Liver (tissue), 3 donors: Measurements from ENCODE around the gene CRYBG1.

Source experiments
- FOXA1 ChIP-seq: IDR thresholded peaks from 2 replicates; pipeline ENCODE4 v1.6.1; 2016; ENCODE audit warnings: antibody characterized with exemption
- GABPA ChIP-seq, 2 donors: IDR thresholded peaks in 1 of 2; conservative IDR thresholded peaks in 1 of 2; 2 replicates each; pipeline ENCODE4 v1.6.1; 2016; ENCODE audit warnings: antibody characterized with exemption in 2 of 2, mild to moderate bottlenecking in 1 of 2, moderate library complexity in 1 of 2
- HNF4A ChIP-seq, 2 donors: conservative IDR thresholded peaks; 2 replicates each; pipeline ENCODE4 v1.6.1; 2016; ENCODE audit warnings: antibody characterized with exemption in 2 of 2, mild to moderate bottlenecking in 2 of 2
- HNF4G ChIP-seq: IDR thresholded peaks from 2 replicates; pipeline ENCODE4 v1.6.1; 2016; ENCODE audit warnings: antibody characterized with exemption
- JUND ChIP-seq, 2 donors: IDR thresholded peaks; 2 replicates each; pipeline ENCODE4 v1.6.1; 2016; ENCODE audit warnings: antibody characterized with exemption in 2 of 2
- RAD21 ChIP-seq, 2 donors: IDR thresholded peaks; 2 replicates each; pipeline ENCODE4 v1.6.1; 2016; ENCODE audit warnings: antibody characterized with exemption in 2 of 2, mild to moderate bottlenecking in 2 of 2
- SP1 ChIP-seq: IDR thresholded peaks from 2 replicates; pipeline ENCODE4 v1.6.1; 2018; ENCODE audit warnings: antibody characterized with exemption, mild to moderate bottlenecking
- TAF1 ChIP-seq: conservative IDR thresholded peaks from 2 replicates; pipeline ENCODE4 v1.6.1; 2016; ENCODE audit warnings: antibody characterized with exemption, mild to moderate bottlenecking
- YY1 ChIP-seq: IDR thresholded peaks from 2 replicates; pipeline ENCODE4 v1.6.1; 2016; ENCODE audit warnings: antibody characterized with exemption, mild to moderate bottlenecking
- TF ChIP-seq, protein P1 (sequence below): fragments of 150-350 bp; IDR thresholded peaks from 2 replicates; pipeline ENCODE4 v1.5.1; 2017; ENCODE audit warnings: improper control_type of control experiment, low read depth, low read length; ENCODE audit not compliant: missing input control
- TF ChIP-seq, protein P2 (sequence below): IDR thresholded peaks from 2 replicates; pipeline ENCODE4 v1.6.1; 2016; ENCODE audit warnings: antibody characterized with exemption
- TF ChIP-seq, protein P3 (sequence below): IDR thresholded peaks from 2 replicates; pipeline ENCODE4 v1.6.1; 2016; ENCODE audit warnings: antibody characterized with exemption, mild to moderate bottlenecking
- donor health status: healthy.
- donor health status: healthy.

DNA sequence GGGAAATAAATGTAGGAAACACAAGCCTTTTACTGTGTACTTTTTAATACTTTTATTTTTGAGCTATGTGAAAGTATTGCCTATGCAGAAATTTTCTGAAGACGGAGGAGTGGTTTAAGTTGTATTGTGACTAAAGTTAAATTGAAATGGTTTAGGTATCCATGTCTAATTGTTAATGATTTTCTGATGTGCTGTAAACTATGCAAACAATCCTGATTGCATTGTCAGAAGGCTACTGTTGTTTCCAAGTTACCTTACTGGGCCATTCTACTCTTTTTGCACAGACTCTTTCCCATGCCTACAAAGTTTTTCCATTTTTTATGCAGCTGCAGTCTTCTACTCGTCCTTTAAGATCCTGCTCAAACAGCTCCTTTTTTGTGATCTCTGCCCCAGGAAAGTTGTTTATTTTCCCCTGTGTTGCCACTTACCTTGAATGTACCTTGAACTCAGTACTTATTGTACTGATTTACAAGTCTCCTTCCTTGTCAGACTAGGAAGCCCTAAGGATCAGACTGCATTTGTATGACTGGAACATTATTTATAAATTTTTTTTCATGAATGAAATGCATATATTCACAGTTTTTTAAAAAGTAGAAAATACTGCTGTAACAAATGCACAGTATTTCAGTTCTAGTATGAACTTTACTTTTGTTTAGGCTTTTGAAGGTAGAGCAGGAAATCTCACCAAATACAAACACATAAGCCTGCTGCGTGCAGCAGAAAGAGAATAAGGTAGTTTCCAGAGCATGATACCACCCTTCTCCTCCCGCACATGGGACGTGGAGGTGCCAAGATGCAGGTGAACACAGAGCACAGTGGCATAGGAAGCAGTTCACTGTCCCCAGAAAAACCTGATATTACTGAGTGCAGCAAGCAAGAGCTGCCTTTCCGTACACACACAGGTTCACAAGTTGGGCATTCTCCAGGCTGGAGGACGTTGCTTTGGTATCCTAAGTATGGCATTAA is 97.8 kb downstream of the CRYBG1 start:
- TF ChIP-seq TAF1 (no peak), GABPA (IDR thresholded peaks at IDR 0.05 in 1 of 2, conservative IDR thresholded peaks at IDR 0.05 in 1 of 2) (no peak), HNF4G (no peak), FOXA1 (no peak), HNF4A (conservative IDR thresholded peaks at IDR 0.05) (no peak), YY1 (no peak), SP1 (no peak), JUND (IDR thresholded peaks at IDR 0.05) (no peak), RAD21 (IDR thresholded peaks at IDR 0.05) (no peak)
- TF ChIP-seq, protein P1, sequence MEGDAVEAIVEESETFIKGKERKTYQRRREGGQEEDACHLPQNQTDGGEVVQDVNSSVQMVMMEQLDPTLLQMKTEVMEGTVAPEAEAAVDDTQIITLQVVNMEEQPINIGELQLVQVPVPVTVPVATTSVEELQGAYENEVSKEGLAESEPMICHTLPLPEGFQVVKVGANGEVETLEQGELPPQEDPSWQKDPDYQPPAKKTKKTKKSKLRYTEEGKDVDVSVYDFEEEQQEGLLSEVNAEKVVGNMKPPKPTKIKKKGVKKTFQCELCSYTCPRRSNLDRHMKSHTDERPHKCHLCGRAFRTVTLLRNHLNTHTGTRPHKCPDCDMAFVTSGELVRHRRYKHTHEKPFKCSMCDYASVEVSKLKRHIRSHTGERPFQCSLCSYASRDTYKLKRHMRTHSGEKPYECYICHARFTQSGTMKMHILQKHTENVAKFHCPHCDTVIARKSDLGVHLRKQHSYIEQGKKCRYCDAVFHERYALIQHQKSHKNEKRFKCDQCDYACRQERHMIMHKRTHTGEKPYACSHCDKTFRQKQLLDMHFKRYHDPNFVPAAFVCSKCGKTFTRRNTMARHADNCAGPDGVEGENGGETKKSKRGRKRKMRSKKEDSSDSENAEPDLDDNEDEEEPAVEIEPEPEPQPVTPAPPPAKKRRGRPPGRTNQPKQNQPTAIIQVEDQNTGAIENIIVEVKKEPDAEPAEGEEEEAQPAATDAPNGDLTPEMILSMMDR: no peak
- TF ChIP-seq, protein P2, sequence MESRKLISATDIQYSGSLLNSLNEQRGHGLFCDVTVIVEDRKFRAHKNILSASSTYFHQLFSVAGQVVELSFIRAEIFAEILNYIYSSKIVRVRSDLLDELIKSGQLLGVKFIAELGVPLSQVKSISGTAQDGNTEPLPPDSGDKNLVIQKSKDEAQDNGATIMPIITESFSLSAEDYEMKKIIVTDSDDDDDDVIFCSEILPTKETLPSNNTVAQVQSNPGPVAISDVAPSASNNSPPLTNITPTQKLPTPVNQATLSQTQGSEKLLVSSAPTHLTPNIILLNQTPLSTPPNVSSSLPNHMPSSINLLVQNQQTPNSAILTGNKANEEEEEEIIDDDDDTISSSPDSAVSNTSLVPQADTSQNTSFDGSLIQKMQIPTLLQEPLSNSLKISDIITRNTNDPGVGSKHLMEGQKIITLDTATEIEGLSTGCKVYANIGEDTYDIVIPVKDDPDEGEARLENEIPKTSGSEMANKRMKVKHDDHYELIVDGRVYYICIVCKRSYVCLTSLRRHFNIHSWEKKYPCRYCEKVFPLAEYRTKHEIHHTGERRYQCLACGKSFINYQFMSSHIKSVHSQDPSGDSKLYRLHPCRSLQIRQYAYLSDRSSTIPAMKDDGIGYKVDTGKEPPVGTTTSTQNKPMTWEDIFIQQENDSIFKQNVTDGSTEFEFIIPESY: no peak
- TF ChIP-seq, protein P3, sequence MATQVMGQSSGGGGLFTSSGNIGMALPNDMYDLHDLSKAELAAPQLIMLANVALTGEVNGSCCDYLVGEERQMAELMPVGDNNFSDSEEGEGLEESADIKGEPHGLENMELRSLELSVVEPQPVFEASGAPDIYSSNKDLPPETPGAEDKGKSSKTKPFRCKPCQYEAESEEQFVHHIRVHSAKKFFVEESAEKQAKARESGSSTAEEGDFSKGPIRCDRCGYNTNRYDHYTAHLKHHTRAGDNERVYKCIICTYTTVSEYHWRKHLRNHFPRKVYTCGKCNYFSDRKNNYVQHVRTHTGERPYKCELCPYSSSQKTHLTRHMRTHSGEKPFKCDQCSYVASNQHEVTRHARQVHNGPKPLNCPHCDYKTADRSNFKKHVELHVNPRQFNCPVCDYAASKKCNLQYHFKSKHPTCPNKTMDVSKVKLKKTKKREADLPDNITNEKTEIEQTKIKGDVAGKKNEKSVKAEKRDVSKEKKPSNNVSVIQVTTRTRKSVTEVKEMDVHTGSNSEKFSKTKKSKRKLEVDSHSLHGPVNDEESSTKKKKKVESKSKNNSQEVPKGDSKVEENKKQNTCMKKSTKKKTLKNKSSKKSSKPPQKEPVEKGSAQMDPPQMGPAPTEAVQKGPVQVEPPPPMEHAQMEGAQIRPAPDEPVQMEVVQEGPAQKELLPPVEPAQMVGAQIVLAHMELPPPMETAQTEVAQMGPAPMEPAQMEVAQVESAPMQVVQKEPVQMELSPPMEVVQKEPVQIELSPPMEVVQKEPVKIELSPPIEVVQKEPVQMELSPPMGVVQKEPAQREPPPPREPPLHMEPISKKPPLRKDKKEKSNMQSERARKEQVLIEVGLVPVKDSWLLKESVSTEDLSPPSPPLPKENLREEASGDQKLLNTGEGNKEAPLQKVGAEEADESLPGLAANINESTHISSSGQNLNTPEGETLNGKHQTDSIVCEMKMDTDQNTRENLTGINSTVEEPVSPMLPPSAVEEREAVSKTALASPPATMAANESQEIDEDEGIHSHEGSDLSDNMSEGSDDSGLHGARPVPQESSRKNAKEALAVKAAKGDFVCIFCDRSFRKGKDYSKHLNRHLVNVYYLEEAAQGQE: no peak
